ENCODE measurements around the gene RASIP1. TPM values are rescaled to one million over a fixed set of nuclear protein-coding genes. Genes with fewer than 3 reads are reported as not detected.
"Not testable (repeated sequence)": the region's sequence is repeated elsewhere in the genome, so short reads cannot be mapped to it uniquely, and the experiment has no call there.

The RASIP1 gene
- total RNA-seq, 1 experiment from 2014 or later = 0.09 TPM

GRCh38 chr19:48680436-48681126 is 59.8 kb downstream of the RASIP1 start:
- no peaks in the 10 kb centered on the region for H3K36me3 Mint-ChIP-seq (ENCODE audit: insufficient read depth, unreplicated experiment)
- CTCF ChIA-PET = interaction anchor here (0.7 kb wide), 1 partner anchor 15 kb away, joined by 3 read pairs; the partner anchor contains the start of gene FUT2
- H3K4me1 Mint-ChIP-seq (ENCODE audit: low read depth, unreplicated experiment) = peaks cover 31% of the 10 kb centered on the region
- no peak overlapping the region for H3K27ac Mint-ChIP-seq (ENCODE audit: unreplicated experiment)
- intact Hi-C loops (cut with micrococcal nuclease; ENCODE audit: unreplicated experiment) = no loop called here
- H3K4me3 Mint-ChIP-seq (ENCODE audit: low read depth, unreplicated experiment) = no peak overlapping the region
- H3K9me3 Mint-ChIP-seq (ENCODE audit: low read depth, unreplicated experiment) = no peaks in the 10 kb centered on the region
- no peak for DNase-seq
- H3K27me3 Mint-ChIP-seq (ENCODE audit: unreplicated experiment) = no peaks in the 10 kb centered on the region
- TF ChIP-seq CTCF (IDR thresholded peaks at IDR 0.05; ENCODE audit: unreplicated experiment) = no peak
- BruUV-seq (replicated peaks) = no TSS peak

- peaks cover 25% of the 10 kb centered on the region for H3K4me1 Mint-ChIP-seq (ENCODE audit: low read depth, unreplicated experiment)
- H3K9me3 Mint-ChIP-seq (ENCODE audit: low read depth, unreplicated experiment); CTCF ChIA-PET; H3K27me3 Mint-ChIP-seq (ENCODE audit: unreplicated experiment); intact Hi-C loops (cut with micrococcal nuclease; ENCODE audit: unreplicated experiment); H3K36me3 Mint-ChIP-seq (ENCODE audit: insufficient read depth, unreplicated experiment); H3K4me3 Mint-ChIP-seq (ENCODE audit: low read depth, unreplicated experiment); DNase-seq; H3K27ac Mint-ChIP-seq (ENCODE audit: unreplicated experiment); BruUV-seq (replicated peaks): not testable (repeated sequence)
Measured at GRCh38 chr19:48680006-48680405, 60.4 kb downstream of the RASIP1 start.

- no peaks in the 10 kb centered on the region for H3K9me3 Mint-ChIP-seq (ENCODE audit: low read depth, unreplicated experiment)
- H3K4me3 Mint-ChIP-seq (ENCODE audit: low read depth, unreplicated experiment) = no peak overlapping the region
- H3K4me1 Mint-ChIP-seq (ENCODE audit: low read depth, unreplicated experiment) = peaks cover 25% of the 10 kb centered on the region
- no TSS peak for BruUV-seq (replicated peaks)
- CTCF ChIA-PET = interaction anchor here (0.6 to 1.0 kb wide), 4 partner anchors 23 to 88 kb away, joined by 3 to 4 read pairs (median 4); no protein-coding TSS in a partner anchor
- peak; percentile 55 for DNase-seq
- H3K27ac Mint-ChIP-seq (ENCODE audit: unreplicated experiment) = no peak overlapping the region
- peaks cover 5% of the 10 kb centered on the region for H3K36me3 Mint-ChIP-seq (ENCODE audit: insufficient read depth, unreplicated experiment)
- TF ChIP-seq CTCF (IDR thresholded peaks at IDR 0.05; ENCODE audit: unreplicated experiment) = no peak
- intact Hi-C loops (cut with micrococcal nuclease; ENCODE audit: unreplicated experiment) = loop anchor here (5.0 kb wide), 1 partner anchor 59 kb away; no protein-coding TSS in a partner anchor
- H3K27me3 Mint-ChIP-seq (ENCODE audit: unreplicated experiment) = no peaks in the 10 kb centered on the region
Measured at GRCh38 chr19:48678201-48678600, 62.2 kb downstream of the RASIP1 start.

- CTCF ChIA-PET = interaction anchor here (0.6 to 2.7 kb wide), 4 partner anchors 19 to 1597 kb away, joined by 3 to 15 read pairs (median 4); partner anchors contain the start of gene FUT2
- intact Hi-C loops (cut with micrococcal nuclease; ENCODE audit: unreplicated experiment) = loop anchor here (5.0 kb wide), 1 partner anchor 60 kb away; no protein-coding TSS in a partner anchor
- H3K27me3 Mint-ChIP-seq (ENCODE audit: unreplicated experiment) = no peaks in the 10 kb centered on the region
- peaks cover 25% of the 10 kb centered on the region for H3K4me1 Mint-ChIP-seq (ENCODE audit: low read depth, unreplicated experiment)
- H3K36me3 Mint-ChIP-seq (ENCODE audit: insufficient read depth, unreplicated experiment) = peaks cover 5% of the 10 kb centered on the region
- no peak overlapping the region for H3K4me3 Mint-ChIP-seq (ENCODE audit: low read depth, unreplicated experiment)
- BruUV-seq (replicated peaks) = no TSS peak
- peak; percentile 58 for DNase-seq
- H3K27ac Mint-ChIP-seq (ENCODE audit: unreplicated experiment) = peak overlapping the region; percentile 14
- no peak for TF ChIP-seq CTCF (IDR thresholded peaks at IDR 0.05; ENCODE audit: unreplicated experiment)
- no peaks in the 10 kb centered on the region for H3K9me3 Mint-ChIP-seq (ENCODE audit: low read depth, unreplicated experiment)
Measured at GRCh38 chr19:48676887-48677286, 63.5 kb downstream of the RASIP1 start.

- no peak for DNase-seq
- no TSS peak for BruUV-seq (replicated peaks)
- Mint-ChIP-seq H3K36me3 (ENCODE audit: insufficient read depth, unreplicated experiment) (peaks cover 5% of the 10 kb centered on the region), H3K9me3 (ENCODE audit: low read depth, unreplicated experiment) (no peaks in the 10 kb centered on the region), H3K27me3 (ENCODE audit: unreplicated experiment) (no peaks in the 10 kb centered on the region), H3K4me3 (ENCODE audit: low read depth, unreplicated experiment) (no peak overlapping the region), H3K27ac (ENCODE audit: unreplicated experiment) (no peak overlapping the region), H3K4me1 (ENCODE audit: low read depth, unreplicated experiment) (peaks cover 25% of the 10 kb centered on the region)
- intact Hi-C loops (cut with micrococcal nuclease; ENCODE audit: unreplicated experiment) = loop anchor here (5.0 kb wide), 1 partner anchor 61 kb away; no protein-coding TSS in a partner anchor
- no peak for TF ChIP-seq CTCF (IDR thresholded peaks at IDR 0.05; ENCODE audit: unreplicated experiment)
- CTCF ChIA-PET = interaction anchor here (0.6 to 2.7 kb wide), 4 partner anchors 19 to 1597 kb away, joined by 3 to 15 read pairs (median 4); partner anchors contain the start of gene FUT2
Measured at GRCh38 chr19:48676487-48676886, 63.9 kb downstream of the RASIP1 start.
